GM18951 (cell line): ENCODE results near the gene GRB10.
"Not testable (repeated sequence)": the region's sequence is repeated elsewhere in the genome, so short reads cannot be mapped to it uniquely, and the experiment has no call there.

Source experiments
- POLR2A ChIP-seq: IDR thresholded peaks from 4 replicates; pipeline ENCODE4 v1.6.1; 2011; ENCODE audit warnings: mild to moderate bottlenecking; ENCODE audit not compliant: insufficient read length, insufficient read depth; ENCODE audit errors: extremely low read depth
- in situ Hi-C: fragments of 300-500 bp; cut with MboI; formaldehyde crosslinking; loops from one replicate; pipeline ENCODE4 v1.12.0; 2022; ENCODE audit warnings: low sequenced_read_pairs, mixed read lengths, inconsistent platforms; ENCODE audit not compliant: unreplicated experiment

GRB10 gene

DNA sequence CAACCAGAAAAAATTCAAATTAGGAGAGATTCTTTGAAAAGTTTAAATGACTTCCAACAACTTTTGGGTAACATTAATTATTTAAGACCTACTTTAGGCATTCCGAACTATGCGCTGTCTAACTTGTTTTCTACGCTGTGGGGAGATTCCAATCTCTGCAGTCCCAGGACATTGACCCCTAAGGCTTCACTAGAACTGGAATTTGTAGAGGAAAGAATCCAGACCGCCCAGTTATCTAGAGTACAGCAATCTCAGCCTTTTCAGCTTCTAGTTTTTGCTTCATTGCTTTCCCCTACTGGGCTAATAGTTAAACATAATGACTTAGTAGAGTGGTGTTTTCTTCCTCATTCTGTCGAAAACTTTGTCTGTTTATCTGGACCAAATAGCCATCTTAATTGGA is 202.6 kb downstream of the GRB10 start:
- TF ChIP-seq POLR2A = no peak
- in situ Hi-C loops = no loop called here

DNA sequence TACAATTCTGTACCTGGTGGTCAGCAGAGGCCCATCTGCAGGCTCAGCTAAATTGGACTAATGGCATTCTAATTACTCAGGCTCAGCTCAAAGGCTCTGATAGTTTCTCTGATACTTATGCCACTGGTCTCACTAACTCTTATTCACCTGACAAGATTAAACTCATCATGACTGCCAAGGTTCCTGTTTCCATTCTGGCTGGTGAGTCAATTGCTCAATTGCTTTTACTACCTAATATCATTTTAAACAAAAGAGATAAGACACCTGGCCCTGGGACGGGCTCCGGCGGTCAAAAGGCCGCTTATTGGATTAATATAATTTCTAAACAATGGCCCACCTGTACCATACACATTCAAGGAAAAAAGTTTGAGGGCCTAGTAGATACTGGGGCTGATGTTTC is 204.6 kb downstream of the GRB10 start:
- in situ Hi-C loops = not testable (repeated sequence)

DNA sequence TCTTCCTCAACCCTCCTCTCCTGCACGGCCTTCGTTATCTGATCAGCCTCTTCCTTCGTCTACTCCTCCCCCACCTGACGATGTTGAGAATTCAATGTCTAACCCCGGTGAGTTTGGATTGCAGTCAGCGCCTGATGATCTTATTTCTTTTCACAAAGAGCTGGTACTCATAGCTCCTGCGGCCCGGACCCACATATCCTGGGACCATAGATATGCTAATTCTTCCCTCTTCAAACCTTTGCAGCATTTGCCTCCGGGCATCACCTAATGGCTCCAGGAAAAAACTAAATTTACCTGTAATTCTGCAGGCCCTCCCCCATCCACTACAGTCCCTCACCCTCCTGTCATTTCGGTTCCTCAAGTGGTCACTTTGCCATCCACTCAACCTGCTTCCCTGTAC is 205.1 kb downstream of the GRB10 start:
- TF ChIP-seq POLR2A = no peak
- in situ Hi-C loops = no loop called here

DNA sequence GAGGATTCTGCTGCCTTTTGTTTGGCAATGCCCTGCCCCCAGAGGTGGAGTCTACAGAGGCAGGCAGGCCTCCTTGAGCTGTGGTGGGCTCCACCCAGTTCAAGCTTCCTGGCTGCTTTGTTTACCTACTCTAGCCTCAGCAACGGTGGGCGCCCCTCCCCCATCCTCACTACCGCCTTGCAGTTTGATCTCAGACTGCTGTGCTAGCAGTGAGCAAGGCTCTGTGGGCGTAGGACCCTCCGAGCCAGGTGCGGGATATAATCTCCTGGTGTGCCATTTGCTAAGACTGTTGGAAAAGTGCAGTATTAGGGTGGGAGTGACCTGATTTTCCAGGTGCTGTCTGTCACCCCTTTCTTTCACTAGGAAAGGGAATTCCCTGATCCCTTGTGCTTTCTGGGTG is 206.3 kb downstream of the GRB10 start:
- in situ Hi-C loops = not testable (repeated sequence)

DNA sequence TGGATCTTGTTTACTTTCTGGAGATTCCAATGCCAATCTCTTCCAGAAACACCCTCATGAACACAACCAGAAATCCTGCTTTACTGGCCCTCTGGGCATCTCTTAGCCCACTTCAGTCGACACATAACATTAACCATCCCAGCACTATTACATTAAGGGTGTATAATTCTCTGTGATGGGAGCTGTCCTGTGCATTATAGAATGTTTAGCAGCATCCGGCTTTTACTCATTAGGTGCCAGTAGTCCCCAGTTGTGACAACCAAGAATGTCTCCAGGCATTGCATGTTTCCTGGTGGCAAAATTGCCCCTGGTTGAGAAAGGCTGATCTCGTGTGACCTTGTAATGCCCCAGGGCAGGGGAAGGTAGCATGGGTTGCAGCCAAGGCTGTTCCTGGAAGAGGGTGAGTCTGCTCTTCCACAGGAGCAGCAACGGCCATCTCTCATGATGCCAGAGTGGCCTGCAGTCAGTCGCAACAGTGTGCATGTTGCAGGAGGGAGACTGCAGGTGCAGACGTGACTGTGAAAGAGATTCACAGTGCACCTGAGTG is 214.9 kb downstream of the GRB10 start:
- in situ Hi-C loops = no loop called here
- TF ChIP-seq POLR2A = no peak

DNA sequence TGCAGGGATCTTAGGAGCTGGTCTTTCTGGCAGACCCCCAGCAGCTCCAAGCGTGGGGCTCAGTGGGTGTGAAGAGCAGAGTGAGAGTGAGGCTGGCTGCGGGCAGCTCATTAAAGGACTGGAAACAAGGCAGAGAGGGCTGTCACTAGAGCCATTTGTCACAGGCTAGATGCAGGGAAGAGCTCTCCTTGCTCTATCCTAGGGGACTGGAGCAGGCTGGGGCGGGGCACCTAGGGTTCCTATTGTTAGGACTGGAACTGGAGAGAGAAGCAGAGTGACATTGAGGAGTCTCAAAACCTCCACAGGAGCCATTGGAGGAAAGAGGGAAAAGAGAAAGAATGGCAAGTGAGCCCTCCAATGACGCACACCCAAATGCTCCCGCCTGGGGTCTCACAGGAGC is 216.7 kb downstream of the GRB10 start:
- in situ Hi-C loops = no loop called here
- no peak for TF ChIP-seq POLR2A

DNA sequence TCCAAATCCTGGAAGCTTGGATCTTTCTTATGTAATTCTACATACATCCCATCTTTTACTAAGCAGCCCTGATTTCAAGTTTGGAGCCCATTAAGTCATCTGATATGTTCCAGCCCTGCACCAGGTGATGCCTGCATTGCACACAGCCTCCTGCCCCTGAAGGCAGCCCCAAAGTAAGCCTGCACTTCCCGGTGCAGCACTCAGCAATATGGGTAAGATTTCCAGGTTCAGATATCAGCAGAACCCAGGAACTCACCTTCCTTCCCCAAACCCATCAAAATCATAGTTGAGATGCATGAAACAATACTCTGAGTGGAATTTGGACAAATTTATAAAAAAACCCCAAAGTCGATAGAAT is 217.2 kb downstream of the GRB10 start:
- TF ChIP-seq POLR2A = no peak
- in situ Hi-C loops = no loop called here

DNA sequence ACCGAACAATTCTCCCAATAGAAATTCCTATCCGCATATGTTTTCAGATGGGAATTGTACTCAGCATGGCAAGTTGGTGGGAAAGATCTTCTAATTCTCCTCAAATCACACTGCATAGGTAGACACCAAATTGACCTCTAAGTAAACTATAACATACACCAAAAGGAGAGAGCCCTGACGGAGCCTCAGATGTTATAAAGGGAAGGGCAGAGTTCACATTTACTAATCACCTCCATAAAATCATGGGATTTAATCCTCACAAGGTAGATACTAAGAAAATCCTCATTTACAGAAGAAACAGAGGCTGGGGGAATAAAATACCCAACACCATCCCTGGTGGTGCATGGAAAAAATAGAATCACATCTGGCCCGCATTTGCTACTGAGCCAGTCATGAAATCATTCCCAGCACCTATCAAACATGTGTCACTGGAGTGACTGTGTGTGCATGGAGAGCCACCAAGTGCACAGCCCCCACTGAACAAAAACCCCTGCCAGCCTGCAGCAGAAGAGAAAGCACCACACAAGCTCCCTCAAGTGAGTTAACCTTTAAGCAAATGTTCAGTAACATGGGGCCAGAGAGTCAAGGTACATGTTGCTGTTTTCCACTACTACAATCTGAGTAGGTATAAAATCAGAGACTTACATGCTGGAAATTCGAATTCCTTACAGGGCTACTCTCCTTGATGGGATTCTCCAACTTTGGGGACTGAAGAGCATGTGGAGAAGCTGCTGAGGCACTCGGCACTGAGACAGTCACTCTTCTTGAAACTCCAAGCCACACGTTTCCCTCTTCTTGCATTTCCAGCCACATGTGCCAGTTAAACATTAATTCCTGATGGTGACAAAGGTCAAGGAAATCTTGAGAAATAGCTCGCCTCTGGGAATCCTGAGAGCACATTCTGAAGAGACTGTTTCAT is 217.8 kb downstream of the GRB10 start, which contains the start of gene DDC:
Gene DDC (minus strand): TSS at position 766 of the 919 bp plus-strand sequence. CDS start 21,320 bp downstream, outside the sequence.
- in situ Hi-C loops = no loop called here
- TF ChIP-seq POLR2A = no peak

DNA sequence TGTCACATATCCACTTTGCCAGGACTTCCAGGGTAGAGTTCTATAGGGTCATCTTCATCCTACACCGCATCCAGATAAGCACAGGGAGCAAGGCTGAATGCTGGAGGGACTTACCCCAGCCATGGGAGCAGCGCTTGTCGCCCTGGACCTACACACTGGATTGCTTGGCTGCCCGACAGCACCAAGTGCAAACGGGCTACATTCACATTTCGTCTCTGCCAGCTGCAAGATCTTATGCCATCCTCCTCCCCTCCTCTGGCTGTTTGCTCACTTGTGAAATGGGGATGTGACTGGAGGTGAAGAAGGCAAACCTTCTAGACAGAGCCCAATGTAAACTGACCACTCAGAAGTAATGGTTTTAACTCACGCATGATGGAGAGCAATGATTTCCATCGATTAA is 218.5 kb downstream of the GRB10 start:
- no peak for TF ChIP-seq POLR2A
- in situ Hi-C loops = no loop called here

DNA sequence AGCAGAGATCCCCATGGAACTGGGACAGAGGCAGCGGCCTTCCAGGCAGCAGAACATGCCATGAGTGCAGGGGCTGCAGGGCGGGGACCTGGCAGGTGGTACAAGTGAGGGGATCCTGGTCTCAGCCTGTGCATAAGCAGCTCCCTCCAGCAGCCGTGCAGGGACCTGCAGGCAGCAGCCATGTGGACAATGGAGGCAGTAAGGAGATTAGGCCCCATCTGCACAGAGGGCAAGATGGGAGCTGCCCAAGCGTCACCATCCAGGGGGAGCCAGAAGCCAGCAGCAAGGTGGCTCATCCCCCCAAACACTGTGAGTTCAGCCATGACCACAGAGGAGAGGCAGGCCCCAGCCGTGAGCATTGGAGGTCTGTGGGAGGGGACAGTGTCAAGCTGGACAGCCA is 220.6 kb downstream of the GRB10 start:
- in situ Hi-C loops = no loop called here
- no peak for TF ChIP-seq POLR2A

DNA sequence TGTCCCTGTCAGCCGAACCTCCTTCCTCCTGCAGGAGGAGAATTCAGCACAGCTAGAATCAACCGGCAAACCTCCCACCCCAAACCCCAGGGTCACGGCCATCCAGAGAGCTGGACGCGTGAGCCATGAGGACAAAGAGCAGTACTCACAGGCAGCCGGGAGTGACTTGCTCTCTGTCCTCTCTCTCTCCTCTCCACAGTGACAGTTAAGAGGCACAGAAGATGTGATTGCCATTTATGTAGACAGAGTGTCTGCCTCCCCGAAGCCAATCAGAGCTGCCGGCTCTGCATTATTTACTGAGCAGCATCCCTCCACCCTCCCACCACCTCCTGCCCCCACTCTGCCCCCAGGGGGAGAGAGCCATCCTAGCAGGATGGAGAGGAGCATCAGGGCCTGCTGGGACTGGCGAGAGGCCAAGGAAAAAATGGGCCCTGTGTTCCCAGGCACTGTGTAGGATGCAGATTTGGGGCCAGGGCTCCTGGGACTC is 221.8 kb downstream of the GRB10 start:
- in situ Hi-C loops = no loop called here

DNA sequence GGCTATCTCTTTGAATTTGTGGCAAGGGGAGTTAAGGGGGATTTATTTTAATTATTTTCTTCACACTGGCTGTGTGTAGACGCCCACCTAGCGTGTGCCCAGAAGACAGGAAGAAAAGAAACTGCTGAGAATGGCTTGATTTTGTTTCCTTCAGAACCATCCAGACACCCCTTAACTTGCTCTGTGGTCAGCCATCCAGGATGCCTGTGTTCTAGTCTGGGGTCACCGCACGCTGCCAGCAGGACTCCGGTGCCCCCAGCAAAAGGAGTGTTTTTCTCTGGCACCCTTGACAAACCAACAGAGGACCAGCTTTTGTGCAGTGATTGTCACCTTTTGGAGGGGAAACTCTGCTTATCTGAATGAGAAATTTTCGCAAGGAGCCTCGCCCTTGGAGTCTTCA is 222.8 kb downstream of the GRB10 start:
- in situ Hi-C loops = no loop called here
- TF ChIP-seq POLR2A = no peak

More for the DNA sequence above, 221.8 kb downstream of the GRB10 start:
- TF ChIP-seq POLR2A = no peak

DNA sequence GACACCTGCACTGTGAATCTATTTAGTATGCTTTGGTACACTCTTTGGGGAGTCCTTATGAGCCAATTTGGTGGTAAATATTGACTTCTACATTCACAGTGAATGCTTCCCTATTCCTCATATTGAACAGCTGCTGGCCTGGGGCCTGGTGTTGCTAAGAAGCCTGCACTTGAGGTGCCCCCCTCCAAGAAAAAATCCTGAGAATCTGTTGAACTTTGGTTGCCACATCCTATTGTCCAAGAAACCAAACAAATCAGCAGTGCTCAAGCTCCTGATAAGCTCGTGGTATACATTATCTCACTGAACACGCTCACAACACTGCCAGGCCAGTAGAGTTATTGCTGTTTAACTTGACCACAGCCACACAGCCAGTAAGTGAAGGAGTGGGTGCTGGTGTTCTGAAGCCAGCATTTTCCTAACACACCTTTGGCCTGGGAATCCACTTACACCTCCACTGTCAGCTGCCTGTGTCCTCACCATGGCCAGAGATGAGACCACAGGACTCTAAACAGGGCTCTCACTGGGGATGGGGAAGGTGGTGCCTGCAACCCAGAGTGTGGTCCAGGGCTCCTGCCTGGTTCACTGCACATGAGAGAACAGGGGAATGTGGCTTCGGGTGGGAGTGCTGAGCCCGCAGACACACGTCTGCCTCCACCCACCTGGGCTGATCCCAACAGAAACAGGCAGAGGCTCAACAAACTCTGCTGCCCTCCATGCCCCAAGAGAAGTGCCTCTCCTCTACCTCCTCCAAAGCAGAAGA is 224.2 kb downstream of the GRB10 start:
- TF ChIP-seq POLR2A = no peak
- in situ Hi-C loops = no loop called here
